DOHH2 (cell line): ENCODE results near the gene INHA.

Experiments
- H3F3A ChIP-seq: fragments of 200-600 bp; sonication (generic), shearing (Covaris generic); 2 replicates; pipeline ENCODE4 v1.6.0; 2016; ENCODE audit warnings: antibody characterized with exemption, mild to moderate bottlenecking; ENCODE audit not compliant: control insufficient read depth, insufficient read depth
- H3K27ac ChIP-seq: fragments of 200-600 bp; sonication (generic); 2 replicates; pipeline ENCODE4 v1.5.1; 2014; ENCODE audit warnings: low read depth, mild to moderate bottlenecking, low read length, moderate library complexity
- H3K27me3 ChIP-seq: fragments of 200-600 bp; sonication (generic); 2 replicates; pipeline ENCODE4 v1.6.1; 2014; ENCODE audit warnings: mild to moderate bottlenecking, low read length, mixed read lengths; ENCODE audit not compliant: control insufficient read depth
- H3K36me3 ChIP-seq: fragments of 200-600 bp; sonication (generic); 2 replicates; pipeline ENCODE4 v1.6.1; 2014; ENCODE audit warnings: mild to moderate bottlenecking, low read length, moderate library complexity, mixed read lengths; ENCODE audit not compliant: control insufficient read depth
- H3K4me1 ChIP-seq: fragments of 200-600 bp; sonication (generic); 2 replicates; pipeline ENCODE4 v1.6.1; 2014; ENCODE audit warnings: mild to moderate bottlenecking, low read length, mixed read lengths; ENCODE audit not compliant: control insufficient read depth
- H3K4me2 ChIP-seq: fragments of 200-600 bp; sonication (generic); 2 replicates; pipeline ENCODE4 v1.6.0; 2014; ENCODE audit warnings: mild to moderate bottlenecking, low read length, moderate library complexity
- H3K4me3 ChIP-seq: fragments of 200-600 bp; sonication (generic); 2 replicates; pipeline ENCODE4 v1.5.1; 2014; ENCODE audit warnings: mild to moderate bottlenecking, low read length, mixed read lengths
- H3K79me2 ChIP-seq: fragments of 200-600 bp; sonication (generic); 2 replicates; pipeline ENCODE4 v1.6.1; 2014; ENCODE audit warnings: mild to moderate bottlenecking, low read length, mixed read lengths; ENCODE audit not compliant: control insufficient read depth
- H3K9me2 ChIP-seq: fragments of 200-600 bp; sonication (generic); replicated peaks from 2 replicates; pipeline ENCODE4 v1.6.1; 2014; ENCODE audit warnings: mild to moderate bottlenecking, low read length, mixed read lengths; ENCODE audit not compliant: control insufficient read depth
- H3K9me3 ChIP-seq: fragments of 200-600 bp; sonication (generic); 2 replicates; pipeline ENCODE4 v1.6.1; 2014; ENCODE audit warnings: antibody characterized with exemption, low read length, mixed read lengths; ENCODE audit not compliant: control insufficient read depth, insufficient read depth
- H4K20me1 ChIP-seq: fragments of 200-600 bp; sonication (generic); 2 replicates; pipeline ENCODE4 v1.6.0; 2014; ENCODE audit warnings: low read depth, mild to moderate bottlenecking, antibody characterized with exemption, low read length, moderate library complexity; ENCODE audit not compliant: control insufficient read depth, insufficient read depth
- EZH2phosphoT487 ChIP-seq: fragments of 200-600 bp; sonication (generic); IDR thresholded peaks from 2 replicates; pipeline ENCODE4 v1.6.1; 2017; ENCODE audit warnings: borderline replicate concordance, mild to moderate bottlenecking, antibody characterized with exemption, low read length, moderate library complexity, mixed read lengths
- TF ChIP-seq, protein P1 (sequence below): fragments of 200-600 bp; sonication (generic); IDR thresholded peaks from one replicate; pipeline ENCODE4 v1.5.1; 2014; ENCODE audit warnings: antibody characterized with exemption, mild to moderate bottlenecking, low read depth, low read length; ENCODE audit not compliant: poor library complexity, severe bottlenecking

The INHA gene

DNA sequence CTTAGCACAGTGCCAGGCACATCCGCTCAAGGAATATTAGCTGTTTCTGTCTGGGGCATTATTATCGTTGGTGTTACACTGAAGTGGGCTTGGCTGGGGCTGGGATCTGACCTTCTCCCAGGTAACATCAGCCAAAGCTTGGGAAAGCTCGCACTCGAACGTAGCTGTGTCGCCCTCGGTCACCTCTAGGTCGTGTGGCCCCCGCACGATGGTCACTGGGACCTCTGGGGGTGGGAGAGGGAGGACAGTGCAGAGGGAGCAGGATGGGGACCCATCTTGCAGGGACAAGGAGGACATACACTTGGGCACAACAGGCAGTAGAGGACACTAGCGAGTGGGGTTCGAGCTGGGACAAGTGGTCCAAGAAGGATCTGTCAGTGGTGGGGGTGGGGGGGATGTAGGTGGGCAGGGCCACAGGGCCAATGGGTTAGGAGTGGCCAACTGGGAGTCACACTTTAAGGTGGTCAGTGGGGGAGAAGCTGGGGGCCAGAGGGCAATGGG lies 18.6 kb upstream of the INHA start:
- TF ChIP-seq, protein P1, sequence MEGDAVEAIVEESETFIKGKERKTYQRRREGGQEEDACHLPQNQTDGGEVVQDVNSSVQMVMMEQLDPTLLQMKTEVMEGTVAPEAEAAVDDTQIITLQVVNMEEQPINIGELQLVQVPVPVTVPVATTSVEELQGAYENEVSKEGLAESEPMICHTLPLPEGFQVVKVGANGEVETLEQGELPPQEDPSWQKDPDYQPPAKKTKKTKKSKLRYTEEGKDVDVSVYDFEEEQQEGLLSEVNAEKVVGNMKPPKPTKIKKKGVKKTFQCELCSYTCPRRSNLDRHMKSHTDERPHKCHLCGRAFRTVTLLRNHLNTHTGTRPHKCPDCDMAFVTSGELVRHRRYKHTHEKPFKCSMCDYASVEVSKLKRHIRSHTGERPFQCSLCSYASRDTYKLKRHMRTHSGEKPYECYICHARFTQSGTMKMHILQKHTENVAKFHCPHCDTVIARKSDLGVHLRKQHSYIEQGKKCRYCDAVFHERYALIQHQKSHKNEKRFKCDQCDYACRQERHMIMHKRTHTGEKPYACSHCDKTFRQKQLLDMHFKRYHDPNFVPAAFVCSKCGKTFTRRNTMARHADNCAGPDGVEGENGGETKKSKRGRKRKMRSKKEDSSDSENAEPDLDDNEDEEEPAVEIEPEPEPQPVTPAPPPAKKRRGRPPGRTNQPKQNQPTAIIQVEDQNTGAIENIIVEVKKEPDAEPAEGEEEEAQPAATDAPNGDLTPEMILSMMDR = no peak
- TF ChIP-seq EZH2phosphoT487 = no peak
- H3K9me2 ChIP-seq = no peaks in the 10 kb centered on the region
- H3K79me2 ChIP-seq = no peaks in the 10 kb centered on the region
- H3K36me3 ChIP-seq = no peaks in the 10 kb centered on the region
- no peaks in the 10 kb centered on the region for H3K9me3 ChIP-seq
- no peaks in the 10 kb centered on the region for H3K27me3 ChIP-seq
- no peak overlapping the region for H3K4me2 ChIP-seq
- H3K27ac ChIP-seq = no peak overlapping the region
- no peak overlapping the region for H3K4me3 ChIP-seq
- H3F3A ChIP-seq = no peaks in the 10 kb centered on the region
- H3K4me1 ChIP-seq = no peaks in the 10 kb centered on the region
- H4K20me1 ChIP-seq = no peaks in the 10 kb centered on the region

DNA sequence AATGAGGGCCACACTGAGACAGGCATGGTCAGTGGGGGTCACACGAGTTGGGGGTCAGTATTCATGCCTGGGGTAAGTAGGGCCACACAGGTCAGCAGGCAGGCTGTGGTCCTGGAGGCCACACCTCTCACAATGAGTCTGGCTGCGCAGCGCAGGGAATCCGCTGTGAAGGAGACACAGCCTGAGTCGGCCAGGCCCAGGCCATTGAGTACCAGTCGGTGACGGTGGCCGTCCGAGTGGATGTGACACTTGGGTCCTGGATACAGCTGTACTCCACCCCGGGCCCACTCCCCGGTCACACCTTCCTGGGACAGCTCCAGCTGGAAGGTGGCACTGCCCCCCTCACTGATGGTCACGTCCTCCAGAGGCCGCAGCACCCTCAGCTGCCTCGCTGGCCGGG lies 17.8 kb upstream of the INHA start:
- H3K27ac ChIP-seq = no peak overlapping the region
- no peaks in the 10 kb centered on the region for H3K9me2 ChIP-seq
- no peaks in the 10 kb centered on the region for H3F3A ChIP-seq
- no peaks in the 10 kb centered on the region for H3K79me2 ChIP-seq
- no peak overlapping the region for H3K4me2 ChIP-seq
- H3K27me3 ChIP-seq = no peaks in the 10 kb centered on the region
- no peaks in the 10 kb centered on the region for H3K36me3 ChIP-seq
- H3K4me1 ChIP-seq = no peaks in the 10 kb centered on the region
- H4K20me1 ChIP-seq = no peaks in the 10 kb centered on the region
- TF ChIP-seq EZH2phosphoT487 = no peak
- TF ChIP-seq, protein P1 = no peak
- H3K9me3 ChIP-seq = no peaks in the 10 kb centered on the region
- no peak overlapping the region for H3K4me3 ChIP-seq

DNA sequence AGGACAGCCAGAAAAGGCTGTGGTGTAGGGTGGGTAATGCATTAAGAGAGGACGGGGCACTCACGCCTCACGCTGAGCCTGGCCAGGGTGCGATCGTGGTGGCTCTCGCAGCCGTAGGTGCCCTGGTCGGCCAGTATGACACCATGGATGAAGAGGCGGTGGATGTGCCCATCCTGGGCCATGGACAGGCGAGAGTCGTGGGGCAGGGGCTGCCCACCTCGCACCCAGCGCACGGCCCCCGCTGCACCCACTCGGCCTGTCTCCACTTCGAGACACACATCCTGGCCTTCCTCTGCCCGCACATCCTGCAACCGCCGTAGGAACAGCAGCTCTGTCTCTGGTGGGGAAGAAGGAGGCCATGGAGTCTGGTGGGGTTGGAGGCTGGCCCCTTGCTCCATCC lies 16.2 kb upstream of the INHA start:
- H3F3A ChIP-seq = no peaks in the 10 kb centered on the region
- no peaks in the 10 kb centered on the region for H3K27me3 ChIP-seq
- H3K27ac ChIP-seq = no peak overlapping the region
- H3K4me1 ChIP-seq = no peaks in the 10 kb centered on the region
- no peaks in the 10 kb centered on the region for H4K20me1 ChIP-seq
- H3K9me2 ChIP-seq = no peaks in the 10 kb centered on the region
- TF ChIP-seq, protein P1 = no peak
- TF ChIP-seq EZH2phosphoT487 = no peak
- H3K79me2 ChIP-seq = no peaks in the 10 kb centered on the region
- H3K36me3 ChIP-seq = no peaks in the 10 kb centered on the region
- no peak overlapping the region for H3K4me2 ChIP-seq
- no peak overlapping the region for H3K4me3 ChIP-seq
- H3K9me3 ChIP-seq = no peaks in the 10 kb centered on the region
